ENCODE data around the gene PCSK2. TPM values are rescaled to one million over a fixed set of nuclear protein-coding genes. Genes with fewer than 3 reads are reported as not detected.

The PCSK2 gene
- total RNA-seq, 4 donors from 2014 or later = 5.3 to 18.1 (median 10.9) TPM

- no peak for DNase-seq (ENCODE audit: low spot score in 2 of 2)
- no peak overlapping the region for H3K4me3 ChIP-seq (ENCODE audit: low read depth, poor library complexity, severe bottlenecking)
- TF ChIP-seq POLR2A (IDR thresholded peaks at IDR 0.05) = no peak
- TF ChIP-seq CTCF (IDR thresholded peaks at IDR 0.05) = no peak
- intact Hi-C loops (cut with DNase I; ENCODE audit: low total_unique reads) = no loop called here
Observed at GRCh38 chr20:17423782-17424181, 196.9 kb downstream of the PCSK2 start.

- H3K4me3 ChIP-seq (ENCODE audit: low read depth, poor library complexity, severe bottlenecking) = no peak overlapping the region
- intact Hi-C loops (cut with DNase I; ENCODE audit: low total_unique reads) = no loop called here
- no peak for DNase-seq (ENCODE audit: low spot score in 2 of 2)
- 78 to 84% methylated on average over 2 of the region's 2 CpGs for WGBS, 2 donors
- no peak for TF ChIP-seq CTCF (IDR thresholded peaks at IDR 0.05)
- TF ChIP-seq POLR2A (IDR thresholded peaks at IDR 0.05) = no peak
Observed at GRCh38 chr20:17427638-17428037, 200.8 kb downstream of the PCSK2 start.

GRCh38 chr20:17430125-17430950 is 203.5 kb downstream of the PCSK2 start:
- DNase-seq (ENCODE audit: low spot score in 2 of 2) = no peak
- H3K4me3 ChIP-seq (ENCODE audit: low read depth, poor library complexity, severe bottlenecking) = no peak overlapping the region
- intact Hi-C loops (cut with DNase I; ENCODE audit: low total_unique reads) = loop anchor here (5.0 kb wide), 1 partner anchor 623 kb away; no protein-coding TSS in a partner anchor
- no peak for TF ChIP-seq POLR2A (IDR thresholded peaks at IDR 0.05)
- TF ChIP-seq CTCF (IDR thresholded peaks at IDR 0.05) = no peak
- WGBS, 2 donors = 44 to 58% methylated on average over 3 of the region's 3 CpGs

- DNase-seq (ENCODE audit: low spot score in 2 of 2) = peak; percentile 34 to 86
- 26 to 28% methylated on average over 17 of the region's 17 CpGs for WGBS, 2 donors
- no peak overlapping the region for H3K4me3 ChIP-seq (ENCODE audit: low read depth, poor library complexity, severe bottlenecking)
- intact Hi-C loops (cut with DNase I; ENCODE audit: low total_unique reads) = loop anchor here (5.0 kb wide), 1 partner anchor 624 kb away; no protein-coding TSS in a partner anchor
- peak in 1 of 3 donors; percentile 25 for TF ChIP-seq CTCF (IDR thresholded peaks at IDR 0.05)
- TF ChIP-seq POLR2A (IDR thresholded peaks at IDR 0.05) = no peak
Observed at GRCh38 chr20:17431621-17432364, 205.0 kb downstream of the PCSK2 start.

- no peak overlapping the region for H3K4me3 ChIP-seq (ENCODE audit: low read depth, poor library complexity, severe bottlenecking)
- 86 to 92% methylated on average over 11 of the region's 11 CpGs for WGBS, 2 donors
- DNase-seq (ENCODE audit: low spot score in 2 of 2) = no peak
- no peak for TF ChIP-seq CTCF (IDR thresholded peaks at IDR 0.05)
- TF ChIP-seq POLR2A (IDR thresholded peaks at IDR 0.05) = no peak
- intact Hi-C loops (cut with DNase I; ENCODE audit: low total_unique reads) = no loop called here
Observed at GRCh38 chr20:17436664-17437063, 209.8 kb downstream of the PCSK2 start.

Data from lower leg skin (tissue), 4 donors.